PC-3 (cell line): Measurements from ENCODE around the gene STARD10. TPM values are rescaled to one million over a fixed set of nuclear protein-coding genes. Genes with fewer than 3 reads are reported as not detected.

Experiments used
- ATAC-seq: fragments of 200-7000 bp; cut with Tn5 transposase; 2 replicates; pipeline ENCODE4 v1.9.1; 2020; ENCODE audit warnings: mild to moderate bottlenecking, moderate library complexity
- BruUV-seq: library from RNA; stranded (reverse); fragments of 400-500 nt; replicated peaks from 2 replicates; lab custom pipeline; 2021; lab: Mats Ljungman, UMichigan
- CTCF ChIA-PET: fragments of 300-600 bp; sonication (Branson Sonifier 250); formaldehyde crosslinking; loops from one replicate; lab custom pipeline; 2022; ENCODE audit warnings: antibody characterized with exemption; lab: Charles Lee
- POLR2A ChIA-PET: fragments of 300-600 bp; sonication (Branson Sonifier 250); formaldehyde crosslinking; loops from one replicate; lab custom pipeline; 2022; ENCODE audit warnings: antibody characterized with exemption; ENCODE audit not compliant: unreplicated experiment; lab: Charles Lee
- DNase-seq: peaks from one replicate; pipeline ENCODE4 v3.0.0-alpha.2; 2015
- H2AFZ ChIP-seq: fragments of 300-600 bp; sonication (generic); 2 replicates; pipeline ENCODE4 v1.6.0; 2016; ENCODE audit warnings: antibody characterized with exemption, low read length
- H3F3A ChIP-seq: fragments of 300-600 bp; sonication (generic); one replicate; pipeline ENCODE4 v1.6.0; 2017; ENCODE audit warnings: antibody characterized with exemption, low read length, control low read depth, mild to moderate bottlenecking; ENCODE audit not compliant: unreplicated experiment
- H3K27ac ChIP-seq: fragments of 300-600 bp; sonication (generic); 2 replicates; pipeline ENCODE4 v1.5.1; 2016; ENCODE audit warnings: mild to moderate bottlenecking, low read length
- H3K27me3 ChIP-seq: fragments of 300-600 bp; sonication (generic); 2 replicates; pipeline ENCODE4 v1.6.1; 2016; ENCODE audit warnings: low read length, mixed read lengths
- H3K36me3 ChIP-seq: fragments of 300-600 bp; sonication (generic); 2 replicates; pipeline ENCODE4 v1.6.1; 2016; ENCODE audit warnings: low read depth, mixed run types, low read length, mixed read lengths
- H3K4me1 ChIP-seq: fragments of 300-600 bp; sonication (generic); 2 replicates; pipeline ENCODE4 v1.5.1; 2016; ENCODE audit warnings: low read length; ENCODE audit not compliant: insufficient read depth
- H3K4me2 ChIP-seq: fragments of 300-600 bp; sonication (generic); 2 replicates; pipeline ENCODE4 v1.6.0; 2016; ENCODE audit warnings: low read length
- H3K4me3 ChIP-seq: fragments of 300-600 bp; sonication (generic); 2 replicates; pipeline ENCODE4 v1.5.1; 2016; ENCODE audit warnings: mild to moderate bottlenecking, low read length, mixed read lengths
- H3K79me2 ChIP-seq: fragments of 300-600 bp; sonication (generic); 2 replicates; pipeline ENCODE4 v1.6.1; 2017; ENCODE audit warnings: low read length, mixed read lengths
- H3K9ac ChIP-seq: fragments of 300-600 bp; sonication (generic); 2 replicates; pipeline ENCODE4 v1.6.0; 2016; ENCODE audit warnings: mild to moderate bottlenecking, low read length
- H3K9me2 ChIP-seq: fragments of 300-600 bp; sonication (generic); replicated peaks from 2 replicates; pipeline ENCODE4 v1.6.1; 2016; ENCODE audit warnings: mixed run types, low read length, mixed read lengths
- H3K9me3 ChIP-seq: fragments of 300-600 bp; sonication (generic); 2 replicates; pipeline ENCODE4 v1.6.1; 2016; ENCODE audit warnings: low read length, mixed read lengths
- H4K20me1 ChIP-seq: fragments of 300-600 bp; sonication (generic); 2 replicates; pipeline ENCODE4 v1.6.1; 2016; ENCODE audit warnings: low read length, mixed read lengths
- EZH2 ChIP-seq: fragments of 300-600 bp; sonication (generic); IDR thresholded peaks from one replicate; pipeline ENCODE4 v1.6.1; 2017; ENCODE audit warnings: antibody characterized with exemption, mild to moderate bottlenecking, low read length; ENCODE audit not compliant: unreplicated experiment
- EZH2phosphoT487 ChIP-seq: fragments of 300-600 bp; sonication (generic); IDR thresholded peaks from 2 replicates; pipeline ENCODE4 v1.6.1; 2018; ENCODE audit warnings: mild to moderate bottlenecking, antibody characterized with exemption, low read length, borderline replicate concordance
- intact Hi-C: fragments of 100-400 bp; cut with micrococcal nuclease; formaldehyde crosslinking; loops from 2 replicates; pipeline ENCODE4 v1.9.0; 2023
- total RNA-seq: library from RNA; depleted of rRNA; stranded (reverse); fragments of >200 nt; gene quantifications from 2 replicates; pipeline ENCODE4 v1.2.3, GENCODE V29; 2014
- TF ChIP-seq, protein P1 (sequence below): fragments of 300-600 bp; sonication (generic); conservative IDR thresholded peaks from 2 replicates; pipeline ENCODE4 v1.5.1; 2017; ENCODE audit warnings: antibody characterized with exemption, low read depth, mild to moderate bottlenecking, low read length

The STARD10 gene
- total RNA-seq, 1 experiment from 2014 or later, result 284 TPM

DNA sequence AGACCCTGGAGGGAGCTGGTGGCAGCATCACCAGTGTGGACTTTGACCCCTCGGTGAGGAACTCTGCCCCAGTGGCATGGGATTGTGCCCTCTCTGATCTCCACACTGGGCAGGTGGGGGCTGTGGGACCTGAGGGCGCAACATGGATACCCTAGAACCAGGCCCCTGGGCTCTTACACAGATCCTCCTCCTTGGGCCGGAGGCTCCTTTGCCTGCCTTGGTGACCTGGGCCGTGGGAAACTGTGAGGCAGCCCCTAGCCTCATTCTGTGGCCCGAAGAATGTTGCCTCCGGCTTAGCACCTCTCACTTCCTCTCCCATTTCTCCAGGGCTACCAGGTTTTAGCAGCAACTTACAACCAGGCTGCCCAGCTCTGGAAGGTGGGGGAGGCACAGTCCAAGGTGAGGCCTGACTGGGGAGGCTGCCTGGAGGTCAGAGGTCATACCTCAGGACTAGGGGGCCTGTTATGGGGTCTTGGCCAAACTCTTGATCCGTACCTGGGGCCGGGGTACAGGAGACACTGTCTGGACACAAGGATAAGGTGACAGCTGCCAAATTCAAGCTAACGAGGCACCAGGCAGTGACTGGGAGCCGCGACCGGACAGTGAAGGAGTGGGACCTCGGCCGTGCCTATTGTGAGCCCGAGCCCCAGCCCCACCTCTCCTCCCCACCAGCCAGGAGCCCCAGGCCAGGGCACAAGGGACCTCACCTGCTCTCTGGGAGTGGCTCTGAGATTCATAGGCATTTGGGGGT, 32.5 kb upstream of the STARD10 start:
- Histone ChIP-seq H4K20me1 (no peaks in the 10 kb centered on the region), H3K4me1 (peaks cover 6% of the 10 kb centered on the region), H3K9ac (no peak overlapping the region), H3K79me2 (no peaks in the 10 kb centered on the region), H3K9me2 (no peaks in the 10 kb centered on the region), H3K27ac (no peak overlapping the region), H3K4me2 (no peak overlapping the region), H3F3A (no peaks in the 10 kb centered on the region), H3K9me3 (no peaks in the 10 kb centered on the region), H3K4me3 (no peak overlapping the region), H3K36me3 (no peaks in the 10 kb centered on the region), H3K27me3 (no peaks in the 10 kb centered on the region), H2AFZ (no peak overlapping the region)
- ATAC-seq, result no peak
- ChIA-PET CTCF (no interaction called here), POLR2A (no interaction called here)
- no peak for DNase-seq
- intact Hi-C loops, result no loop called here
- BruUV-seq, result no TSS peak
- TF ChIP-seq, protein P1, sequence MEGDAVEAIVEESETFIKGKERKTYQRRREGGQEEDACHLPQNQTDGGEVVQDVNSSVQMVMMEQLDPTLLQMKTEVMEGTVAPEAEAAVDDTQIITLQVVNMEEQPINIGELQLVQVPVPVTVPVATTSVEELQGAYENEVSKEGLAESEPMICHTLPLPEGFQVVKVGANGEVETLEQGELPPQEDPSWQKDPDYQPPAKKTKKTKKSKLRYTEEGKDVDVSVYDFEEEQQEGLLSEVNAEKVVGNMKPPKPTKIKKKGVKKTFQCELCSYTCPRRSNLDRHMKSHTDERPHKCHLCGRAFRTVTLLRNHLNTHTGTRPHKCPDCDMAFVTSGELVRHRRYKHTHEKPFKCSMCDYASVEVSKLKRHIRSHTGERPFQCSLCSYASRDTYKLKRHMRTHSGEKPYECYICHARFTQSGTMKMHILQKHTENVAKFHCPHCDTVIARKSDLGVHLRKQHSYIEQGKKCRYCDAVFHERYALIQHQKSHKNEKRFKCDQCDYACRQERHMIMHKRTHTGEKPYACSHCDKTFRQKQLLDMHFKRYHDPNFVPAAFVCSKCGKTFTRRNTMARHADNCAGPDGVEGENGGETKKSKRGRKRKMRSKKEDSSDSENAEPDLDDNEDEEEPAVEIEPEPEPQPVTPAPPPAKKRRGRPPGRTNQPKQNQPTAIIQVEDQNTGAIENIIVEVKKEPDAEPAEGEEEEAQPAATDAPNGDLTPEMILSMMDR, result no peak
- TF ChIP-seq EZH2, result no peak
- TF ChIP-seq EZH2phosphoT487, result no peak

DNA sequence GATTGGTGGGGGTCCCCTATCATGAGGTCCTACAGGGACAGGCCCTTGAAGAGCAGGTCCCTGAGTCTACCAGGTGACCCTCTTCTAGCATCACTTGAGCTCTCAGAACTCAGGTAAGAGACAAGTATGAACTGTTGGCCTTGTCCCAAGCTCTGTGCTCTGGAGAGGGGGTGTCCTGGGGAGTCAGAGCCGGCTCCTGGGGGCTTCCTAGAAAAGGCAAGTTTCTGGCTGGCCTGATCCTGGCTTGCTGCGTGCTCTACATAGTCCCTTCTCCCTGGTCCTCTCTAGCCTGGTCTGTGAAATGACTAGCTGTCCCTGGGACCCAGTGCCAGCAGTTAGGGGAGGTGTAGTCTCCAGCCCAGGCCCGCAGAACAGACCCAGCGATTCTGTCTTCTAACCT, 31.8 kb upstream of the STARD10 start:
- Histone ChIP-seq H3K9me2 (no peaks in the 10 kb centered on the region), H3K79me2 (no peaks in the 10 kb centered on the region), H3K4me1 (peaks cover 11% of the 10 kb centered on the region), H2AFZ (no peak overlapping the region), H3K27ac (no peak overlapping the region), H3K27me3 (no peaks in the 10 kb centered on the region), H3K36me3 (no peaks in the 10 kb centered on the region), H3K9me3 (no peaks in the 10 kb centered on the region), H3K4me3 (no peak overlapping the region), H3K9ac (no peak overlapping the region), H3F3A (no peaks in the 10 kb centered on the region), H3K4me2 (no peak overlapping the region), H4K20me1 (no peaks in the 10 kb centered on the region)
- TF ChIP-seq, protein P1, result no peak
- TF ChIP-seq EZH2phosphoT487 (no peak), EZH2 (no peak)
- ChIA-PET POLR2A (no interaction called here), CTCF (no interaction called here)
- ATAC-seq (no peak), DNase-seq (peak; percentile 1)
- intact Hi-C loops, result loop anchor here (2.0 kb wide), 1 partner anchor 411 kb away; no protein-coding TSS in a partner anchor
- BruUV-seq, result no TSS peak
